ENCODE measurements around the gene KCNV2. TPM values are rescaled to one million over a fixed set of nuclear protein-coding genes. Genes with fewer than 3 reads are reported as not detected.

KCNV2 gene
- total and polyA plus RNA-seq, 2 donors from 2014 or later: not detected

DNA sequence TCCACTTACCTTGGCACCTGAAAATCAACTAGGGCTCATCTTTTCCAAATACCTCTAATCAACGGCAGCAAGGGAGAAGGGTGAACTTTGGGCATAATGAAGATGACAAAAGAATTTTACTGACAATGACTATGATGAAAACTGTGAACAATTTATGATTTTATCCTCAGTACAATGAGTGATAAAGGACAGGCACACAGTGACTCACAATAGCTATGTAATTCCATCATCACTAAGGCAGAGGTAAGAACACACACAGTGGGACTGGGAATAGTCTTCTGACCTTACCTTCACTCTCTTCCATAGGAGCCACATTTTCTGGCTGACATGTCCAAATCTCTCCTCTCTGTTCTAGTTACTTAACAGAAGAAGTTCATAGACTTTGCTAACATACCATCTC is 26.1 kb upstream of the KCNV2 start:
- Histone ChIP-seq H3K36me3 (ENCODE audit: control insufficient read depth in 2 of 3, insufficient read depth in 3 of 3, low read length in 3 of 3) (no peaks in the 10 kb centered on the region), H3K9me3 (ENCODE audit: control insufficient read depth in 2 of 3, insufficient read depth in 1 of 3, low read length in 3 of 3) (no peaks in the 10 kb centered on the region), H3K27ac (ENCODE audit: low read depth in 2 of 2, low read length in 2 of 2) (no peak overlapping the region), H3K27me3 (ENCODE audit: control insufficient read depth, insufficient read depth, low read length) (no peaks in the 10 kb centered on the region), H3K4me3 (ENCODE audit: low read length in 3 of 3) (no peak overlapping the region), H3K9ac (ENCODE audit: low read length in 3 of 3) (no peak overlapping the region), H3K4me1 (ENCODE audit: control insufficient read depth in 2 of 3, insufficient read depth in 2 of 3, low read depth in 1 of 3, low read length in 3 of 3) (no peaks in the 10 kb centered on the region)
- TF ChIP-seq, protein P1, sequence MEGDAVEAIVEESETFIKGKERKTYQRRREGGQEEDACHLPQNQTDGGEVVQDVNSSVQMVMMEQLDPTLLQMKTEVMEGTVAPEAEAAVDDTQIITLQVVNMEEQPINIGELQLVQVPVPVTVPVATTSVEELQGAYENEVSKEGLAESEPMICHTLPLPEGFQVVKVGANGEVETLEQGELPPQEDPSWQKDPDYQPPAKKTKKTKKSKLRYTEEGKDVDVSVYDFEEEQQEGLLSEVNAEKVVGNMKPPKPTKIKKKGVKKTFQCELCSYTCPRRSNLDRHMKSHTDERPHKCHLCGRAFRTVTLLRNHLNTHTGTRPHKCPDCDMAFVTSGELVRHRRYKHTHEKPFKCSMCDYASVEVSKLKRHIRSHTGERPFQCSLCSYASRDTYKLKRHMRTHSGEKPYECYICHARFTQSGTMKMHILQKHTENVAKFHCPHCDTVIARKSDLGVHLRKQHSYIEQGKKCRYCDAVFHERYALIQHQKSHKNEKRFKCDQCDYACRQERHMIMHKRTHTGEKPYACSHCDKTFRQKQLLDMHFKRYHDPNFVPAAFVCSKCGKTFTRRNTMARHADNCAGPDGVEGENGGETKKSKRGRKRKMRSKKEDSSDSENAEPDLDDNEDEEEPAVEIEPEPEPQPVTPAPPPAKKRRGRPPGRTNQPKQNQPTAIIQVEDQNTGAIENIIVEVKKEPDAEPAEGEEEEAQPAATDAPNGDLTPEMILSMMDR (IDR thresholded peaks at IDR 0.05; ENCODE audit: borderline replicate concordance, extremely low read depth, insufficient read depth): no peak
- intact Hi-C loops (cut with DNase I): no loop called here
- DNase-seq (no peak), FAIRE-seq (no peak)

DNA sequence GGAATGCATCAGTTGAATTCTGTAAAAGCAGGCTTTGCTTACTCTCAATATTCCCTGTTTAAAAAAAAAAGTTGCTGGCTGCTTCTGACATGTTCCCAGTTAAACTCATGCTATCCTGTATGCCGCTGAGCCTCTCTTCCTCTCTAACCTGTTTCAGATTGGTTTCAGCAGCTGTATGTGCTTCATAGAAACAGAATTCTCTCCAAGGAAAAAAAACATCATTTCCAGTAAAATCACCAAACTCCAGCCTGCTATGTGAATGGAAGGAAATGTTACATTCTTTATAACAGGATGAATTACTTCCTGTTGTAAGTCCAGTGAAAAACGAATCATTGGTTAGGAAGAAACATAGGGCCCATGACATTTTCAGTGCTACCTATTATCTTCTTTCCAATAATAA is 25.7 kb upstream of the KCNV2 start:
- H3K9me3 ChIP-seq (ENCODE audit: control insufficient read depth in 2 of 3, insufficient read depth in 1 of 3, low read length in 3 of 3): no peaks in the 10 kb centered on the region
- H3K4me1 ChIP-seq (ENCODE audit: control insufficient read depth in 2 of 3, insufficient read depth in 2 of 3, low read depth in 1 of 3, low read length in 3 of 3): no peaks in the 10 kb centered on the region
- H3K27me3 ChIP-seq (ENCODE audit: control insufficient read depth, insufficient read depth, low read length): no peaks in the 10 kb centered on the region
- no peak for DNase-seq
- no peak overlapping the region for H3K27ac ChIP-seq (ENCODE audit: low read depth in 2 of 2, low read length in 2 of 2)
- H3K36me3 ChIP-seq (ENCODE audit: control insufficient read depth in 2 of 3, insufficient read depth in 3 of 3, low read length in 3 of 3): no peaks in the 10 kb centered on the region
- FAIRE-seq: no peak
- intact Hi-C loops (cut with DNase I): no loop called here
- H3K9ac ChIP-seq (ENCODE audit: low read length in 3 of 3): no peak overlapping the region
- TF ChIP-seq, protein P1 (IDR thresholded peaks at IDR 0.05; ENCODE audit: borderline replicate concordance, extremely low read depth, insufficient read depth): no peak
- no peak overlapping the region for H3K4me3 ChIP-seq (ENCODE audit: low read length in 3 of 3)

DNA sequence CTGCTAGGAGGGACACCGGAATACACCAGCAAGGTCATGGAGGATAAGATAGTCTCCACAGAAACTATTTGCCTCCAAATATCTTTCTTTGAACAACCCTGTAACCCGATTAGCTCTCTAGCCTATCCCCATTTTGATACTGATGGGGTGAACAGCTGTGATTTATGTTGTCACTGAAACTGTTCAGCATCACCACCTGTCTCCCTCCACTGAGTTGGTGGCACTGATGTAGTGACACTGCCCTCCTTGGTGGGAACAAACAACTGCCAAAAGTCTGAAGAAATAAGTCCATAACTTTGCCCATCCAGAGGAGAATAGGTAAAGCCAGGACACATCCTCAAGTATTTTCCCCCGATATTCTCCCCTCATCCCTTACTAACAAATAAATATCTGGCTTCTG is 24.3 kb upstream of the KCNV2 start:
- intact Hi-C loops (cut with DNase I): no loop called here
- FAIRE-seq (no peak), DNase-seq (no peak)
- Histone ChIP-seq H3K4me3 (ENCODE audit: low read length in 3 of 3) (no peak overlapping the region), H3K27me3 (ENCODE audit: control insufficient read depth, insufficient read depth, low read length) (no peaks in the 10 kb centered on the region), H3K27ac (ENCODE audit: low read depth in 2 of 2, low read length in 2 of 2) (no peak overlapping the region), H3K9me3 (ENCODE audit: control insufficient read depth in 2 of 3, insufficient read depth in 1 of 3, low read length in 3 of 3) (no peaks in the 10 kb centered on the region), H3K9ac (ENCODE audit: low read length in 3 of 3) (no peak overlapping the region), H3K36me3 (ENCODE audit: control insufficient read depth in 2 of 3, insufficient read depth in 3 of 3, low read length in 3 of 3) (no peaks in the 10 kb centered on the region), H3K4me1 (ENCODE audit: control insufficient read depth in 2 of 3, insufficient read depth in 2 of 3, low read depth in 1 of 3, low read length in 3 of 3) (no peaks in the 10 kb centered on the region)
- TF ChIP-seq, protein P1 (IDR thresholded peaks at IDR 0.05; ENCODE audit: borderline replicate concordance, extremely low read depth, insufficient read depth): no peak

DNA sequence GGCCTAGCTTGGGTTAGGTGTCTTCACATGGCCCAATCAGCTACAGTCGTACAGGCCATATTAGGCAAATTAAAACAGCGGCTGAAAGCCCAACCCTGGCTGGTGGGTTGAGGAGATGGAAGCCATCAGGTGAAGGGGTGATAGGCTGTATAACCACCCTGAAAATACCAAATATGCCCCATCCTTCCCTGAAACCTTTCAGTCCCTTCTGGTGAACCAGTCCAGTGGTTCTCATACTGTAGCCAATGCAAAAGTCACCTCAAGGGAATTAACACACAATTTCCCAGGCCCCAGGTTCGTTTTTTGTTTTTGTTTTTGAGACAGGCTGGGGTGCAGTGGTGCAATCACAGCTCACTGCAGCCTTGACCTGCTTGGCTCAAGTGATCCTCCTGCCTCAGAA is 19.8 kb upstream of the KCNV2 start:
- no peak overlapping the region for H3K27ac ChIP-seq (ENCODE audit: low read depth in 2 of 2, low read length in 2 of 2)
- H3K27me3 ChIP-seq (ENCODE audit: control insufficient read depth, insufficient read depth, low read length): no peaks in the 10 kb centered on the region
- H3K9me3 ChIP-seq (ENCODE audit: control insufficient read depth in 2 of 3, insufficient read depth in 1 of 3, low read length in 3 of 3): no peaks in the 10 kb centered on the region
- intact Hi-C loops (cut with DNase I): no loop called here
- no peak overlapping the region for H3K9ac ChIP-seq (ENCODE audit: low read length in 3 of 3)
- no peak overlapping the region for H3K4me3 ChIP-seq (ENCODE audit: low read length in 3 of 3)
- no peaks in the 10 kb centered on the region for H3K4me1 ChIP-seq (ENCODE audit: control insufficient read depth in 2 of 3, insufficient read depth in 2 of 3, low read depth in 1 of 3, low read length in 3 of 3)
- FAIRE-seq (no peak), DNase-seq (no peak)
- H3K36me3 ChIP-seq (ENCODE audit: control insufficient read depth in 2 of 3, insufficient read depth in 3 of 3, low read length in 3 of 3): no peaks in the 10 kb centered on the region
- TF ChIP-seq, protein P1 (IDR thresholded peaks at IDR 0.05; ENCODE audit: borderline replicate concordance, extremely low read depth, insufficient read depth): no peak
